CD14-positive monocyte (primary cell): Measurements from ENCODE around the gene ANKRD1. TPM values are rescaled to one million over a fixed set of nuclear protein-coding genes. Genes with fewer than 3 reads are reported as not detected.
A peak's percentile ranks its signal among the peaks of the same experiment; 100 is the strongest.

Source experiments
- DNase-seq, 3 donors: peaks; one replicate each; pipeline ENCODE4 v3.0.0-alpha.2; 2011 to 2022
- H2AFZ ChIP-seq: 2 replicates; pipeline ENCODE4 v1.6.0; 2012; ENCODE audit warnings: mild to moderate bottlenecking, low read depth, low read length, inconsistent platforms; ENCODE audit not compliant: insufficient read depth, poor library complexity, severe bottlenecking
- H3K27ac ChIP-seq, 2 donors: 1 replicate in 1 of 2; 2 replicates in 1 of 2; pipeline ENCODE4 v1.5.1; 2012 to 2013; ENCODE audit warnings: low read length in 2 of 2, control low read depth in 1 of 2, inconsistent platforms in 1 of 2, low read depth in 1 of 2, mild to moderate bottlenecking in 1 of 2
- H3K27me3 ChIP-seq, 2 donors: one replicate each; pipeline versions ENCODE4 v1.6.0 to v1.6.1; 2011 to 2013; ENCODE audit warnings: low read length in 2 of 2; ENCODE audit not compliant: control insufficient read depth in 2 of 2, insufficient read depth in 2 of 2
- H3K36me3 ChIP-seq, 2 donors: replicated peaks in 1 of 2; 1 replicate in 1 of 2; 2 replicates in 1 of 2; pipeline versions ENCODE4 v1.5.1 to v1.6.1; 2012 to 2013; ENCODE audit warnings: low read length in 2 of 2, control low read depth in 1 of 2, inconsistent platforms in 1 of 2, mild to moderate bottlenecking in 1 of 2; ENCODE audit not compliant: insufficient read depth in 2 of 2, control insufficient read depth in 1 of 2
- H3K4me1 ChIP-seq, 2 donors: 1 replicate in 1 of 2; 2 replicates in 1 of 2; pipeline versions ENCODE4 v1.5.1 to v1.6.1; 2012 to 2013; ENCODE audit warnings: low read length in 2 of 2, control low read depth in 1 of 2, inconsistent platforms in 1 of 2, mild to moderate bottlenecking in 1 of 2, moderate library complexity in 1 of 2; ENCODE audit not compliant: insufficient read depth in 2 of 2, control insufficient read depth in 1 of 2
- H3K4me2 ChIP-seq: replicated peaks from 2 replicates; pipeline ENCODE3; 2012; ENCODE audit warnings: low read length, moderate library complexity, mild to moderate bottlenecking; ENCODE audit not compliant: poor library complexity, severe bottlenecking; ENCODE audit errors: extremely low read depth
- H3K4me3 ChIP-seq, 3 experiments: fragments of 200-600 bp in 1 of 3; sonication (generic) in 1 of 3; replicated peaks in 1 of 3; 1 replicate in 2 of 3; 2 replicates in 1 of 3; pipeline ENCODE4 v1.5.1; 2011 to 2013; ENCODE audit warnings: low read length in 3 of 3, mild to moderate bottlenecking in 3 of 3, control low read depth in 2 of 3, low read depth in 2 of 3, inconsistent platforms in 1 of 3, moderate library complexity in 1 of 3
- H3K79me2 ChIP-seq: 2 replicates; pipeline ENCODE4 v1.6.0; 2012; ENCODE audit warnings: mild to moderate bottlenecking, control low read depth, inconsistent platforms, low read length, moderate library complexity; ENCODE audit not compliant: insufficient read depth
- H3K9ac ChIP-seq: 2 replicates; pipeline ENCODE4 v1.6.0; 2017; ENCODE audit warnings: low read length, mild to moderate bottlenecking; ENCODE audit not compliant: insufficient read depth, poor library complexity, severe bottlenecking
- H3K9me3 ChIP-seq, 2 donors: replicated peaks in 1 of 2; 1 replicate in 1 of 2; 2 replicates in 1 of 2; pipeline versions ENCODE4 v1.5.1 to v1.6.1; 2012 to 2013; ENCODE audit warnings: low read length in 2 of 2, control low read depth in 1 of 2; ENCODE audit not compliant: control insufficient read depth in 1 of 2, insufficient read depth in 1 of 2
- H4K20me1 ChIP-seq: 2 replicates; pipeline ENCODE4 v1.6.0; 2012; ENCODE audit warnings: mild to moderate bottlenecking, low read length, control low read depth, moderate library complexity; ENCODE audit not compliant: insufficient read depth
- H3K27ac Mint-ChIP-seq, 7 donors: one replicate each; pipeline ENCODE4 v1.8.0; 2020; ENCODE audit warnings: mild to moderate bottlenecking in 7 of 7, mixed read lengths in 7 of 7, moderate library complexity in 6 of 7, inconsistent platforms in 2 of 7
- H3K27me3 Mint-ChIP-seq, 3 donors: one replicate each; pipeline ENCODE4 v1.8.0; 2021 to 2022; ENCODE audit warnings: low read depth in 3 of 3, mild to moderate bottlenecking in 3 of 3, mixed read lengths in 3 of 3, moderate library complexity in 3 of 3, inconsistent platforms in 1 of 3
- H3K36me3 Mint-ChIP-seq, 2 donors: one replicate each; pipeline ENCODE4 v1.8.0; 2020; ENCODE audit warnings: mixed read lengths in 2 of 2, inconsistent platforms in 1 of 2, mild to moderate bottlenecking in 1 of 2
- H3K4me1 Mint-ChIP-seq: one replicate; pipeline ENCODE4 v1.8.0; 2020; ENCODE audit warnings: mild to moderate bottlenecking, mixed read lengths
- H3K4me3 Mint-ChIP-seq, 2 donors: one replicate each; pipeline ENCODE4 v1.8.0; 2020; ENCODE audit warnings: mild to moderate bottlenecking in 2 of 2, mixed read lengths in 2 of 2, moderate library complexity in 1 of 2
- H3K9me3 Mint-ChIP-seq, 7 donors: one replicate each; pipeline ENCODE4 v1.8.0; 2020 to 2022; ENCODE audit warnings: mixed read lengths in 7 of 7, mild to moderate bottlenecking in 6 of 7, moderate library complexity in 6 of 7, inconsistent platforms in 2 of 7
- WGBS: methylation state at CpG from one replicate; pipeline ENCODE4 v1.1.5; 2013; ENCODE audit warnings: missing lambda C conversion rate; ENCODE audit not compliant: insufficient coverage; 5-methylcytosine and 5-hydroxymethylcytosine counted together
- intact Hi-C, 2 donors: fragments of 100-400 bp; cut with micrococcal nuclease; formaldehyde crosslinking; loops; one replicate each; pipeline versions ENCODE4 v1.15.0 to v1.15.1; 2023
- polyA plus RNA-seq, 3 donors: library from polyadenylated mRNA; depleted of rRNA in 1 of 3; unstranded in 2 of 3; stranded (reverse) in 1 of 3; fragments of 300-500 nt in 2 of 3; fragments of >200 nt in 1 of 3; fragmentation: Illumina TruSeq in 2 of 3; gene quantifications; 1 replicate in 2 of 3; 2 replicates in 1 of 3; pipeline ENCODE4 v1.2.3, GENCODE V29; 2012 to 2021
- TF ChIP-seq, protein P1 (sequence below): fragments of 200-600 bp; IDR thresholded peaks from one replicate; pipeline ENCODE4 v1.8.0; 2022; ENCODE audit warnings: antibody characterized with exemption, mild to moderate bottlenecking

The ANKRD1 gene
- polyA plus RNA-seq, 3 donors = not detected

DNA sequence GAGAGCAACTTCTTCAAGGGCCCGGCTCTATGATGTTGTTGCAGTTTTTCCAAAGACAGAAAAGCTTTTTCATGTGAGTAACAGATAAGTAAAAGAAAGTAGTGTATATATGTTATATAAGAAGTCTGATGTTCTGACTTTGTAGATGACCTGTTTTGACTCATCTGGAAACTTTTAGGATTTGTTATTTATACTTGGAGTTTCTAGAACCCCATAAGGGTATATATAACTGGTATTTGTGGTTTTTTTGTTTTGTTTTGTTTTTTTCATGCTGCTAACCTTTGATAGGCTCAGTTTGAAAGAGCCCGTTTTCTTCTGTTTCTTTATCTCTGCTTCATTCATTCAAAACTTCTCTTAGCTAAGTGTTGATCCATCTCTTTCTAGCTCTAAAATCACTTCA is 41.8 kb downstream of the ANKRD1 start:
- peaks cover 3% of the 10 kb centered on the region for H3K4me1 Mint-ChIP-seq
- WGBS = 100% methylated on average over 1 of the region's 2 CpGs
- Histone ChIP-seq H3K36me3 (peaks cover 45 to 81% of the 10 kb centered on the region in 2 donors), H3K4me3 (no peak overlapping the region), H3K4me2 (no peak overlapping the region), H3K9me3 (no peaks in the 10 kb centered on the region), H3K4me1 (peaks cover 0 to under 1% of the 10 kb centered on the region in 2 donors), H3K9ac (no peak overlapping the region), H4K20me1 (no peaks in the 10 kb centered on the region), H2AFZ (no peak overlapping the region), H3K79me2 (peaks cover 10% of the 10 kb centered on the region), H3K27ac (no peak overlapping the region), H3K27me3 (no peaks in the 10 kb centered on the region)
- TF ChIP-seq, protein P1, sequence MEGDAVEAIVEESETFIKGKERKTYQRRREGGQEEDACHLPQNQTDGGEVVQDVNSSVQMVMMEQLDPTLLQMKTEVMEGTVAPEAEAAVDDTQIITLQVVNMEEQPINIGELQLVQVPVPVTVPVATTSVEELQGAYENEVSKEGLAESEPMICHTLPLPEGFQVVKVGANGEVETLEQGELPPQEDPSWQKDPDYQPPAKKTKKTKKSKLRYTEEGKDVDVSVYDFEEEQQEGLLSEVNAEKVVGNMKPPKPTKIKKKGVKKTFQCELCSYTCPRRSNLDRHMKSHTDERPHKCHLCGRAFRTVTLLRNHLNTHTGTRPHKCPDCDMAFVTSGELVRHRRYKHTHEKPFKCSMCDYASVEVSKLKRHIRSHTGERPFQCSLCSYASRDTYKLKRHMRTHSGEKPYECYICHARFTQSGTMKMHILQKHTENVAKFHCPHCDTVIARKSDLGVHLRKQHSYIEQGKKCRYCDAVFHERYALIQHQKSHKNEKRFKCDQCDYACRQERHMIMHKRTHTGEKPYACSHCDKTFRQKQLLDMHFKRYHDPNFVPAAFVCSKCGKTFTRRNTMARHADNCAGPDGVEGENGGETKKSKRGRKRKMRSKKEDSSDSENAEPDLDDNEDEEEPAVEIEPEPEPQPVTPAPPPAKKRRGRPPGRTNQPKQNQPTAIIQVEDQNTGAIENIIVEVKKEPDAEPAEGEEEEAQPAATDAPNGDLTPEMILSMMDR = no peak
- H3K36me3 Mint-ChIP-seq = peaks cover 50 to 70% of the 10 kb centered on the region in 2 donors
- DNase-seq = no peak
- no peak overlapping the region for H3K4me3 Mint-ChIP-seq
- no peak overlapping the region for H3K27ac Mint-ChIP-seq
- intact Hi-C loops = no loop called here
- no peaks in the 10 kb centered on the region for H3K9me3 Mint-ChIP-seq
- peaks cover 0 to 1% (median 0%) of the 10 kb centered on the region in 3 donors for H3K27me3 Mint-ChIP-seq

- no peak for DNase-seq
- intact Hi-C loops = no loop called here
- Mint-ChIP-seq H3K27ac (peak overlapping the region in 5 of 7 donors; percentile 70 to 95 (median 93)), H3K4me3 (peak overlapping the region; percentile 98), H3K27me3 (peaks cover 2 to 14% (median 10%) of the 10 kb centered on the region in 3 donors), H3K9me3 (peaks cover 5 to 13% (median 10%) of the 10 kb centered on the region in 7 donors), H3K4me1 (peaks cover 33% of the 10 kb centered on the region), H3K36me3 (peaks cover 18 to 24% of the 10 kb centered on the region in 2 donors)
- H3K27me3 ChIP-seq = peaks cover 2% of the 10 kb centered on the region in 2 donors
- H4K20me1 ChIP-seq = no peaks in the 10 kb centered on the region
- H3K27ac ChIP-seq = peak overlapping the region; percentile 34 to 87
- peak overlapping the region; percentile 96 for H3K4me2 ChIP-seq
- peaks cover 0 to 11% of the 10 kb centered on the region in 2 donors for H3K9me3 ChIP-seq
- peak overlapping the region; percentile 64 to 97 (median 87) for H3K4me3 ChIP-seq
- peak overlapping the region; percentile 99 for H2AFZ ChIP-seq
- WGBS = 50% methylated on average over 2 of the region's 8 CpGs
- TF ChIP-seq, protein P1 = no peak
- peaks cover 15 to 24% of the 10 kb centered on the region in 2 donors for H3K36me3 ChIP-seq
- peaks cover 33% of the 10 kb centered on the region for H3K79me2 ChIP-seq
- peaks cover 17 to 33% of the 10 kb centered on the region in 2 donors for H3K4me1 ChIP-seq
- H3K9ac ChIP-seq = peak overlapping the region; percentile 77
Measured at GRCh38 chr10:90872648-90873020, 48.3 kb downstream of the ANKRD1 start.
